ENCODE measurements around the gene PDS5B.

PDS5B gene

GRCh38 chr13:32610977-32611376 lies 24.7 kb downstream of the PDS5B start:
- DNase-seq (ENCODE audit: insufficient read length, low spot score) (no peak), FAIRE-seq (no peak)
- TF ChIP-seq, protein P1, sequence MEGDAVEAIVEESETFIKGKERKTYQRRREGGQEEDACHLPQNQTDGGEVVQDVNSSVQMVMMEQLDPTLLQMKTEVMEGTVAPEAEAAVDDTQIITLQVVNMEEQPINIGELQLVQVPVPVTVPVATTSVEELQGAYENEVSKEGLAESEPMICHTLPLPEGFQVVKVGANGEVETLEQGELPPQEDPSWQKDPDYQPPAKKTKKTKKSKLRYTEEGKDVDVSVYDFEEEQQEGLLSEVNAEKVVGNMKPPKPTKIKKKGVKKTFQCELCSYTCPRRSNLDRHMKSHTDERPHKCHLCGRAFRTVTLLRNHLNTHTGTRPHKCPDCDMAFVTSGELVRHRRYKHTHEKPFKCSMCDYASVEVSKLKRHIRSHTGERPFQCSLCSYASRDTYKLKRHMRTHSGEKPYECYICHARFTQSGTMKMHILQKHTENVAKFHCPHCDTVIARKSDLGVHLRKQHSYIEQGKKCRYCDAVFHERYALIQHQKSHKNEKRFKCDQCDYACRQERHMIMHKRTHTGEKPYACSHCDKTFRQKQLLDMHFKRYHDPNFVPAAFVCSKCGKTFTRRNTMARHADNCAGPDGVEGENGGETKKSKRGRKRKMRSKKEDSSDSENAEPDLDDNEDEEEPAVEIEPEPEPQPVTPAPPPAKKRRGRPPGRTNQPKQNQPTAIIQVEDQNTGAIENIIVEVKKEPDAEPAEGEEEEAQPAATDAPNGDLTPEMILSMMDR (IDR thresholded peaks at IDR 0.05; ENCODE audit: insufficient read depth, missing control alignments), result no peak

- FAIRE-seq, result no peak
- no peak for DNase-seq (ENCODE audit: insufficient read length, low spot score)
- TF ChIP-seq, protein P1 (IDR thresholded peaks at IDR 0.05; ENCODE audit: insufficient read depth, missing control alignments), result no peak
Observed at GRCh38 chr13:32616883-32617511, 30.7 kb downstream of the PDS5B start.

DNA sequence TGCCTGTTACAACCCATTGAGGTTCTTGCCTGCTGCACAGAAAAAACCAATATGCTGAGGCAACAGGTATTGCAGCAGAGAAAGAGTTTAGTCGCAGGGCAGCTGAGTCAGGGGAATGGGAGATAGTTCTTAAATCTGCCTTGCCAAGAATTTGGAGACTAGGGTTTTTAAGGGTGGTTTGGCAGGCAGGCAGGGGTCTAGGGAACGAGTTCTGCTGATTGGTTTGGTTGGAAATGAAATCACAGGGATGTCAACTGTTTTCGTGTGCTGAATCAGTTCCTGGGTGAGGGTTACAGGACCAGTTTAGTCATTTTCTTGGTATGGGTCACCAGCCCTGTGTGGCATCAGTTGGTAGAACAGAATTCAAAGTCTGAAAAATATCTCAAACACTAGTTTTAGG lies 36.6 kb downstream of the PDS5B start:
- no peak for FAIRE-seq
- TF ChIP-seq, protein P1 (IDR thresholded peaks at IDR 0.05; ENCODE audit: insufficient read depth, missing control alignments), result no peak

DNA sequence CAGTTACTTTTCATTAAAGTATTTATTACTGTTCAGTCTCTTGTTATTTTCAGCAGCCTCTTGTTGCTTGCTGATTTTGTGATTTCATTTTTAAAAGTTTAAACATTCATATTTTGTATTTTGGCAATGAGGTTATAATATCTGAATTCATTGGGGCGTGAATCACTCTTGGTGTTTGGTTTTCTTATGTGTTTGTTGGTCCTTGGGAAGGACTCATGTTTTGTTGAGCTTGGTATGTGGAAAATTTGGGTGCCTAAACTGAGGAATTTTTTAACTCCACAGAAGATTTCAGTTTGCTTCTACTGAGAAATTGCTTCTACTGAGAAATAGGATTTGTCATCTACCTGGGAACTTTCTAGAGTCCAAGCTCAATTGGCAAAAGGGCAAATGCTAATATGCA lies 38.2 kb downstream of the PDS5B start:
- no peak for DNase-seq (ENCODE audit: insufficient read length, low spot score)
- TF ChIP-seq, protein P1 (IDR thresholded peaks at IDR 0.05; ENCODE audit: insufficient read depth, missing control alignments), result no peak
- no peak for FAIRE-seq

More for the DNA sequence above, 36.6 kb downstream of the PDS5B start:
- DNase-seq (ENCODE audit: insufficient read length, low spot score), result no peak

DNA sequence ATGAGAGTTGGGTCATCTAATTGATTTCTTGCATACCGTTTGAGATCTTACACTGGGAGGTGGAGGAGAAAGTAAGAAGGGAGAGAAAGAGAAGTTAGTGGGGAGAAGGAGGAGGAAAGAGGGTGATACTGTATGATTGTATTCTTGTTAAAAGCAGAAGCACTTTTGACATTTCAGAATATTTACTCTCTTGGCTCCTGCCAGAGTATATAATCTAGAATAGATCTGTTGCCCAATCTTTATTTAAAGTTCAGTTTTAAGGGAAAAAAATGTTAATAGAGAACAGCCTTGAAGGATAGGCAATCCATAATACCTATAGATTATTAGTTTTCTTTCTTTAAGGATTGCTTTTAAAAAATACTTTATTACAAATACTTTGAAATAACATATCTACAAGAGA lies 41.5 kb downstream of the PDS5B start:
- DNase-seq (ENCODE audit: insufficient read length, low spot score) (no peak), FAIRE-seq (no peak)
- TF ChIP-seq, protein P1 (IDR thresholded peaks at IDR 0.05; ENCODE audit: insufficient read depth, missing control alignments), result no peak

GRCh38 chr13:32629313-32629712 lies 43.1 kb downstream of the PDS5B start:
- no peak for DNase-seq (ENCODE audit: insufficient read length, low spot score)
- FAIRE-seq, result no peak
- TF ChIP-seq, protein P1 (IDR thresholded peaks at IDR 0.05; ENCODE audit: insufficient read depth, missing control alignments), result no peak

DNA sequence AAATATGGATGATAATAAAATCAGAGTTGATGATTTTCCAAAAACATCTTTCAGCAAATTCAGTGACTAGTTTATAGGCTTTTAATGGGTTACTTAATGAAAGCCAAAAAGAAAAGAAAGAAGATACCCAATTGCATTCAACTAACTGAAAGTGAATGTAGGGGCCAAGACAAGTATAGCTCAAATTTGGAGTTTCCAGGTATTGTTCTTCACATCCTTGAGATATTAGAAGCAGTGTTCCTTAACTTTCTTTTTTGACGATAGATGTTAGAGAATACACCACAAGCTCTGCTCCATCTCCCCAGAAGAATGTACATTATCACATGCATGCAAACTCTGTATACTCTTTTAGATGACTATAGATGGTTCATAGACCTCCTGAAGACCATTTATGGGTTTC lies 43.6 kb downstream of the PDS5B start:
- DNase-seq (ENCODE audit: insufficient read length, low spot score) (no peak), FAIRE-seq (no peak)
- TF ChIP-seq, protein P1 (IDR thresholded peaks at IDR 0.05; ENCODE audit: insufficient read depth, missing control alignments), result no peak
